Glomerular visceral epithelial cell (primary cell): ENCODE measurements around the gene RASA3.
"Not testable (repeated sequence)": the region's sequence is repeated elsewhere in the genome, so short reads cannot be mapped to it uniquely, and the experiment has no call there.

Experiments
- DNase-seq: peaks from one replicate; pipeline ENCODE4 v3.0.0-alpha.2; 2016; ENCODE audit errors: extremely low spot score

The RASA3 gene

GRCh38 chr13:114020750-114021463 is 111.5 kb downstream of the RASA3 start:
- DNase-seq: no peak

- not testable (repeated sequence) for DNase-seq
Observed at GRCh38 chr13:114020134-114020533, 112.3 kb downstream of the RASA3 start.

DNA sequence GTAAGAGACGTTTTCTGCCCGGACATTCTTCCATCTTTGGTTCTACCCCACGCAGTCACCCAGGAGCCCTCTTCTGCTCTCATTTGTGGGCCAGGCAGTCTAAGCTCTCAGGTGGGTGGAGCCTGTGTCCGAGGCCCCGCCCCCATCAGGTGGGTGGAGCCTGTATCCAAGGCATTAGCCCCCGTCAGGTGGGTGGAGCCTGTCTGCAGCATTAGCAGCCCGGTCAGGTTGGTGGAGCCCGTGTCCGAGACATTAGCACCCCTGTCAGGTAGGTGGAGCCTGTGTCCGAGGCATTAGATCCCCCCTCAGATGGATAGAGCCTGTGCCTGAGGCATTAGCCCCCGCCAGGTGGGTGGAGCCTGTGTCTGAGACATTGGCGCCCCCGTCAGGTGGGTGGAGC is 113.1 kb downstream of the RASA3 start:
- no peak for DNase-seq

DNA sequence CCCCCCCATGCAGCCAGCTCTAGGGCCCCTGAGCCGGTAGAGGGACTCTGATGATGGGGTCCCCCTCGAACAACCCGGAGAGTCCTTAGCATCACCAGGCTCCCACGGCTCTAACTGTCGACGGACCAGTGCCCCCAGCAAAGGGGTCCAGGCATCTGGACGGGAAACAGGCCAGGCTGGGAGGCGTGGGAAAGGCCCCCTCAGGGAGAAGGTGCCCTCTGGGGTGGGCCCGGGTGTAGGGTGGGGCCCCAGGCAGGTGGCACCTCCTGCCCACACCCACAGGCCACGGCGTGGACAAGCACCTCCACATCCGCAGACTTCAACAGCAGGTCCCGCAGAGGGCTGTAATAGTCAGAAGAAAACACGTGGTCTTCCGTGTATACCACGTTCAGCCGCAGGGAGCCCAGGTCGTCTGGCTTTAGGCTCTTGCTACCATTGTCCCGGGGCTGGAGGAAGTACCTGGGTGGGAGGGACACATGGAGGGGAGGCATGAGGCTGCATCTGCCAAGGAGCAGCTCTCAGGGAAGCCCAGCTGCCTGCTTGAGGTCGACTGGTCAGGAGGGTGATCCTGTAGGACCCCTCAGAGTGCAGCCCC is 113.9 kb downstream of the RASA3 start:
- no peak for DNase-seq

DNA sequence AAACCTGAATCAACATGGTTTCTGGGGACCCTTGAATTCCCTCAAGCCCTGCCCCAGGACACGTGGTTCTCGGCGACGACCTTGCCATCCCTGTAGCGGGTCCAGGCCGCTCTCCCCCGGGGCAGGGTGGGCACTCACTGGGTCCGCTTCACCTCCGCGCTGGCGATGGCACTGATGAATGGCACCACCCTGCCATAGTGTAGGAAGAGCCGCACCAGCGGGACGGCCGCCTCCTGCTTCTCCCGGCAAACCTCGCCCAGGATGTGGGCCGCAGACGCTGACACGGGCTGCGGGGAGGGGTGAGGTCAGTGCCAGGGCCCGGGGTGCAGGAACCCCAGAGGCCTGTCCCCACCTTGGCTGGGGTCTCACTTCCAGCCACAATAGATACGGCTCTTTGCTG is 114.5 kb downstream of the RASA3 start:
- no peak for DNase-seq

GRCh38 chr13:114017028-114017630 is 115.3 kb downstream of the RASA3 start:
- no peak for DNase-seq

GRCh38 chr13:114016321-114017027 is 115.9 kb downstream of the RASA3 start:
- no peak for DNase-seq

GRCh38 chr13:114015969-114016295 is 116.5 kb downstream of the RASA3 start:
- DNase-seq: no peak

- no peak for DNase-seq
Observed at GRCh38 chr13:114015111-114015968, 117.1 kb downstream of the RASA3 start.

- no peak for DNase-seq
Observed at GRCh38 chr13:114013952-114014629, 118.3 kb downstream of the RASA3 start.

DNA sequence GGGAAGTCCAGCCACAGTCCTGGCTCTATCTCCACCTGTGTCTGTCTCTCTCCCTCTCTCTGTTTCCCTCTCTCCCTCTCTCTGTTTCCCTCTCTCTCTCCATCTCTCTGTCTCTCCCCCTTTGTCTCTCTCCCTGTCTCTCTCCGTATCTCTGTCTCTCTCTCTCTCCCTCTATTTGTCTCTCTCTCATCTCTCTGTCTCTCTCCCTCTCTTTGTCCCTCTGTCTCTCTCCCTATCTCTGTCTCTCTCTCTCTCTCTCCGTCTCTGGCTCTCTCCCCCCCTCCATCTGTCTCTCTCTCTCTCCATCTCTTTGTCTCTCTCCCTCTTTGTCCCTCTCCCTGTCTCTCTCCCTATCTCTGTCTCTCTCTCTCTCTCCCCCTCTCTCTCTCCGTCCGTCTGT is 119.1 kb downstream of the RASA3 start:
- DNase-seq: no peak

DNA sequence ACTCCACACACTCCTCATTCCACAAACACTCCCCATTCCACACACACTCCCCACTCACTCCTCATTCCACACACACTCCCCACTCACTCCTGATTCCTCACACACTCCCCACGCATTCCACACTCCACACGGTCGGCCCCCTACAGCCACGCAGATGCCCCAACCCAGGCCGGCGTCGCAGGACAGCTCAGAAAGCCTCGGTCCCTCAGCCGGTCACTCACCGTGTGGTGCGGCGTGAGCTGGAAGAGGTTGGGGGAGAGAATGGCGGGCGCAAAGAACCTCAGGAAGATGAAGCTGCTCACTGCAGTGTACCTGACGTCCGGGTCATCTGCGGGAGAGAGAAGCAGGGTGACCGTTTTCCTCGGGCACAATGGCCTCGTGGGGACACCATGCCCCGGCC is 119.5 kb downstream of the RASA3 start:
- DNase-seq: no peak

- no peak for DNase-seq
Observed at GRCh38 chr13:114012141-114012540, 120.3 kb downstream of the RASA3 start.

GRCh38 chr13:114011226-114011625 is 121.2 kb downstream of the RASA3 start:
- no peak for DNase-seq

- DNase-seq: no peak
Observed at GRCh38 chr13:114010401-114011101, 121.9 kb downstream of the RASA3 start.

GRCh38 chr13:114009590-114010400 is 122.6 kb downstream of the RASA3 start:
- no peak for DNase-seq

DNA sequence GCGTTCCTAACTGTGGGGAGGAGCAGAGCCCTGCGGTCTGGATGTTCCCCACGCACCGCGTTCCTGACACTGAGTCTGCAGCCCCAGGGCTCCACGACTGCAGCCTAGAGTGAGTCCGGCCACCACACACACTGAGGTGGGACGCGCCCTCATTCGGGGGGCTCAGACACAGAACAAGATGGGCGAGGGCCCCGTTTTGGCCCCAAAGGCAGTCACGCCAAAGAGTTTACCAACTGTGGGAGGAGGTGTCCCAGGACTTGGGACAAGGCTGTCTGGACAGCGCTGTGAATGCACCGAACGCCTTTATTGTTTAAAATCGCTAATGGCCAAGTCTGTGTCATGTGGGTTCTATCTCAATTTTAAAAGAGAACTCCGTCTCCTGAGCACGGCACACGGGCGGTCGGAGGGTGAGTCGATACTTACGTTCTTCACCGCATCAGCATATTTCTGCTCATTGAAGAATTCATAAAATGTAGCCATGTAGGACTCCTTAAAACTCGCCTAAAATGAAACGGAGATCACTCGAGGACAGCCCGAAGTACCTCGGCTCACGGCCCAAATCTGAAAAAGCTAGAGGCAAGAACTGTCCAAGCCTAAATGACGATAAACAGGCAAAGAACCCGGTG is 123.3 kb downstream of the RASA3 start:
- DNase-seq: no peak

DNA sequence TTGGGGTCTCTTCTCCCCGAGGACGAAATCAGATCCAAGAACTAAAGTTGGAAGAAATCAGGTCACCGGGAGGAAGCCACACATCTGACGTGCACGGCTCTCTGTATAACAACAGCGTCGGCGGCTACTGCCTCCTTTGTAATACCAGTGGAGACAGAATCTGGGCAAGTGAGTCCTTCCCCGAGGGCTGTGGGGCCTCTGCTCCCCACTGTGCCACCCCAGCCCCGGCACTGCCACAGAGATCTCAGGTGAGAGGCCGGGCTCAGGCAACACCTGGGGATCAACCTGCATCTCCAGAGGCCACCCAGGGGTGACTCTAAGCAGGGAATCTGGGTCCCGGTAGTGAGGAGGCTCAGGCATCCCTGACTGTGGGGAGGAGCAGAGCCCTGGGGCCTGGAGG is 124.9 kb downstream of the RASA3 start:
- DNase-seq: no peak

DNA sequence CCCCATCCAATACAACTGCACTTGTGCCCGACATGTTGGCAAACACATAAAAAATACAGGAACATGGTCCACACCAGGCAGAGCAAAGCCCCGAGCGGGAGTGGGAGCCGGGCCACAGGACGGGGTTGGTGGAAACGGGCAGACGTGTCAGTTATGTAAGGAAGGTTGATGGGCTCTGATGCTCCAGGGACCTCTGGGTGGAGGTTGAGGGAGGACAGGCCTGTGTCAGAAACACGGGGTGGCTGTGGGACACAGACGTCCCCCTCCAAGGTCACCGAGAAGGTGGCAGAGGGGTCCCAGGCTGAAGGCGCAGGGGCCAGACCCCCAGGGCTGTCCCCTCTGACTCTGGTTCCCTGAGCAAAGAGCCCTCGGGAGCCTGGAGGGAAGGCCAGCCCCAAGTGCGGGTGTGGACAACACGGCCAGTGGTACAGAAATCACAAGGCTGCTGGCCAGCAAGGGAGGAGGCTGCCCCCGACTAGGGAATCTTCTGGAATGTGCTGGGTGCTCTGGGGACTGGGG is 127.2 kb downstream of the RASA3 start:
- no peak for DNase-seq
